ENCODE measurements around the gene ZDHHC14. TPM values are rescaled to one million over a fixed set of nuclear protein-coding genes. Genes with fewer than 3 reads are reported as not detected.

ZDHHC14 gene
- total RNA-seq, 1 experiment from 2014 or later = 4.9 TPM

DNA sequence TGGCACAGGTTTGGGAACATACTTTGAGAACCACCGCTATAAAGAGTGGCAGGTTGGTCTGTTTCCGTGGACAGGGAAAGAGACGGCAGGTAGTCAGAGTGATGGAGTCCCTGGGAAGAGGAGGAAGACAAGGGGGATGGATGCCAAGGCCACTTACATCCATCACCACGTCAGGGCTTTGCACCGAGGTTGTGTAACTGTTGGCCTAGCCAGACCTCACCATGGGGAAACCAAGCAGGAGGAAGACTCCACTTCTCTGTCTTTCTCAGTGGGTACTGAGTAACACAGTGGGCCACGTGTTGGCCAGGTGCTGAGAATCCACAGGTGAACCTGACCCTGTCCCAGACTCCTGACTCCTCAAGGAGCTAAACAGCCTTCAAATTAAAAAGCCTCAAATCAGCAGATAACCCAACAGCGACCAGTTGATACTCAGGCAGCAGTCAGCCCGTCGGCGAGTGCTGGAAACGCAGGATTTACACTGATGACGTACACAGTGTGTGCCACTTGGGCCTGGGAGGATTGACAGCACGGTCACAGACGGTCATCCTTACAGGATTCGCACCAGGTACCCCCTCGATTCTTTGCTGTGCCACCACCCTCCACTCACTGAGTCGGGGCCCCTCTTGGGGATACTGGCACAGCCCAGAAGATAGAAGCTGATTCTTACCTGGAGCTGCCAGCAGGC is 307.4 kb downstream of the ZDHHC14 start:
- ChIA-PET POLR2A (ENCODE audit: unreplicated experiment) (no interaction called here), CTCF (no interaction called here)
- H3K4me1 ChIP-seq (ENCODE audit: insufficient read depth, low read length) = peaks cover 15% of the 10 kb centered on the region
- H2AFZ ChIP-seq (ENCODE audit: low read length) = no peak overlapping the region
- TF ChIP-seq, protein P1, sequence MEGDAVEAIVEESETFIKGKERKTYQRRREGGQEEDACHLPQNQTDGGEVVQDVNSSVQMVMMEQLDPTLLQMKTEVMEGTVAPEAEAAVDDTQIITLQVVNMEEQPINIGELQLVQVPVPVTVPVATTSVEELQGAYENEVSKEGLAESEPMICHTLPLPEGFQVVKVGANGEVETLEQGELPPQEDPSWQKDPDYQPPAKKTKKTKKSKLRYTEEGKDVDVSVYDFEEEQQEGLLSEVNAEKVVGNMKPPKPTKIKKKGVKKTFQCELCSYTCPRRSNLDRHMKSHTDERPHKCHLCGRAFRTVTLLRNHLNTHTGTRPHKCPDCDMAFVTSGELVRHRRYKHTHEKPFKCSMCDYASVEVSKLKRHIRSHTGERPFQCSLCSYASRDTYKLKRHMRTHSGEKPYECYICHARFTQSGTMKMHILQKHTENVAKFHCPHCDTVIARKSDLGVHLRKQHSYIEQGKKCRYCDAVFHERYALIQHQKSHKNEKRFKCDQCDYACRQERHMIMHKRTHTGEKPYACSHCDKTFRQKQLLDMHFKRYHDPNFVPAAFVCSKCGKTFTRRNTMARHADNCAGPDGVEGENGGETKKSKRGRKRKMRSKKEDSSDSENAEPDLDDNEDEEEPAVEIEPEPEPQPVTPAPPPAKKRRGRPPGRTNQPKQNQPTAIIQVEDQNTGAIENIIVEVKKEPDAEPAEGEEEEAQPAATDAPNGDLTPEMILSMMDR (conservative IDR thresholded peaks at IDR 0.05; ENCODE audit: low read depth, low read length) = no peak
- TF ChIP-seq EZH2phosphoT487 (IDR thresholded peaks at IDR 0.05; ENCODE audit: borderline replicate concordance, low read length) (no peak), EZH2 (IDR thresholded peaks at IDR 0.05; ENCODE audit: low read length, unreplicated experiment) (no peak)
- H3F3A ChIP-seq (ENCODE audit: low read length, unreplicated experiment) = no peaks in the 10 kb centered on the region
- H3K9me3 ChIP-seq (ENCODE audit: low read length) = no peaks in the 10 kb centered on the region
- DNase-seq (no peak), ATAC-seq (no peak)
- no peak overlapping the region for H3K27ac ChIP-seq (ENCODE audit: low read length)
- no TSS peak for BruUV-seq (replicated peaks)
- no peaks in the 10 kb centered on the region for H3K9me2 ChIP-seq (replicated peaks; ENCODE audit: low read length)
- H3K27me3 ChIP-seq (ENCODE audit: low read length) = no peaks in the 10 kb centered on the region
- no peaks in the 10 kb centered on the region for H4K20me1 ChIP-seq (ENCODE audit: low read length)
- H3K9ac ChIP-seq (ENCODE audit: low read length) = no peak overlapping the region
- intact Hi-C loops (cut with micrococcal nuclease) = no loop called here
- no peaks in the 10 kb centered on the region for H3K36me3 ChIP-seq (ENCODE audit: low read depth, low read length)
- H3K4me2 ChIP-seq (ENCODE audit: low read length) = peak overlapping the region; percentile 66
- no peaks in the 10 kb centered on the region for H3K79me2 ChIP-seq (ENCODE audit: low read length)
- no peak overlapping the region for H3K4me3 ChIP-seq (ENCODE audit: low read length)

- intact Hi-C loops (cut with micrococcal nuclease) = no loop called here
- Histone ChIP-seq H3K27me3 (ENCODE audit: low read length) (no peaks in the 10 kb centered on the region), H3K9me3 (ENCODE audit: low read length) (no peaks in the 10 kb centered on the region), H2AFZ (ENCODE audit: low read length) (peak overlapping the region; percentile 37; the same call in 1 of the 2 replicates), H3K4me3 (ENCODE audit: low read length) (no peak overlapping the region; the same call in 1 of the 2 replicates), H3K9ac (ENCODE audit: low read length) (no peak overlapping the region), H3K36me3 (ENCODE audit: low read depth, low read length) (no peaks in the 10 kb centered on the region), H4K20me1 (ENCODE audit: low read length) (no peaks in the 10 kb centered on the region), H3K27ac (ENCODE audit: low read length) (no peak overlapping the region), H3K9me2 (replicated peaks; ENCODE audit: low read length) (no peaks in the 10 kb centered on the region), H3F3A (ENCODE audit: low read length, unreplicated experiment) (no peaks in the 10 kb centered on the region), H3K4me2 (ENCODE audit: low read length) (peak overlapping the region; percentile 66), H3K79me2 (ENCODE audit: low read length) (no peaks in the 10 kb centered on the region), H3K4me1 (ENCODE audit: insufficient read depth, low read length) (peaks cover 21% of the 10 kb centered on the region)
- BruUV-seq (replicated peaks) = TSS peak; percentile 65
- CTCF ChIA-PET = no interaction called here
- POLR2A ChIA-PET (ENCODE audit: unreplicated experiment) = interaction anchor here (0.6 kb wide), 1 partner anchor 21 kb away, joined by 4 read pairs; no protein-coding TSS in a partner anchor
- ATAC-seq (peak; percentile 68), DNase-seq (peak; percentile 33)
- TF ChIP-seq EZH2phosphoT487 (IDR thresholded peaks at IDR 0.05; ENCODE audit: borderline replicate concordance, low read length) (no peak), EZH2 (IDR thresholded peaks at IDR 0.05; ENCODE audit: low read length, unreplicated experiment) (no peak)
- TF ChIP-seq, protein P1 (conservative IDR thresholded peaks at IDR 0.05; ENCODE audit: low read depth, low read length) = no peak
These were observed 308.1 kb downstream of the ZDHHC14 start for GRCh38 chr6:157688960-157689599.

DNA sequence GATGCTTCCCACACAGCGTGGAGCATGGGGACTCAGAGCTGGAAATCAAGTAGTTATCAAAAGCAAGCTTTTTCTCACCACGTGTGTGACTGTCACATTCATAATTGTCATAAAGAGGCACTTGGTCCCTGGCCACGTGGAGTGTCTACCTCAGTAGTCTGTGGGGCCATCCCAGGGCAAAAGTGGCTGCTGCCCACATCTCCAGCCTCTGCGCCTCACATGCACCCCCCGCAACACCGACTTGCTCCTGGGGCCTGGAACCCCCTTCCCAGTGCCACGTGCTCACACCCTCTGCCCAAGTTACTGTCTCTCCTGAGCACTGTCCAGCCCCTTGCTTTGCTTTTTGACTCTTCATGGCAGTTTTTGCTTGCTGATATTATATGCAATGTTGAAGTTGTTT is 308.9 kb downstream of the ZDHHC14 start:
- ChIA-PET CTCF (no interaction called here), POLR2A (ENCODE audit: unreplicated experiment) (no interaction called here)
- no peaks in the 10 kb centered on the region for H3K36me3 ChIP-seq (ENCODE audit: low read depth, low read length)
- no peak for ATAC-seq
- no peak overlapping the region for H3K9ac ChIP-seq (ENCODE audit: low read length)
- H3K4me3 ChIP-seq (ENCODE audit: low read length) = no peak overlapping the region
- H3K9me2 ChIP-seq (replicated peaks; ENCODE audit: low read length) = no peaks in the 10 kb centered on the region
- H3K9me3 ChIP-seq (ENCODE audit: low read length) = no peaks in the 10 kb centered on the region
- BruUV-seq (replicated peaks) = no TSS peak
- no peak for TF ChIP-seq EZH2phosphoT487 (IDR thresholded peaks at IDR 0.05; ENCODE audit: borderline replicate concordance, low read length)
- TF ChIP-seq EZH2 (IDR thresholded peaks at IDR 0.05; ENCODE audit: low read length, unreplicated experiment) = no peak
- TF ChIP-seq, protein P1 (conservative IDR thresholded peaks at IDR 0.05; ENCODE audit: low read depth, low read length) = no peak
- intact Hi-C loops (cut with micrococcal nuclease) = no loop called here
- no peaks in the 10 kb centered on the region for H4K20me1 ChIP-seq (ENCODE audit: low read length)
- H3K4me2 ChIP-seq (ENCODE audit: low read length) = no peak overlapping the region
- H3K4me1 ChIP-seq (ENCODE audit: insufficient read depth, low read length) = peaks cover 26% of the 10 kb centered on the region
- no peaks in the 10 kb centered on the region for H3F3A ChIP-seq (ENCODE audit: low read length, unreplicated experiment)
- no peak overlapping the region for H3K27ac ChIP-seq (ENCODE audit: low read length)
- no peaks in the 10 kb centered on the region for H3K27me3 ChIP-seq (ENCODE audit: low read length)
- DNase-seq = no peak
- H3K79me2 ChIP-seq (ENCODE audit: low read length) = no peaks in the 10 kb centered on the region
- no peak overlapping the region for H2AFZ ChIP-seq (ENCODE audit: low read length)

Data from PC-3 (cell line).